Measurements from ENCODE around the gene HS3ST2.

HS3ST2 gene

GRCh38 chr16:22847690-22848089, 33.7 kb downstream of the HS3ST2 start:
- H3K9me3 ChIP-seq (ENCODE audit: control insufficient read depth, low read length): no peaks in the 10 kb centered on the region
- H3K36me3 ChIP-seq (ENCODE audit: control insufficient read depth, insufficient read depth, low read length): no peaks in the 10 kb centered on the region
- H3K4me1 ChIP-seq (ENCODE audit: control insufficient read depth, insufficient read depth, low read length, poor library complexity, severe bottlenecking): no peaks in the 10 kb centered on the region
- no peak overlapping the region for H3K4me3 ChIP-seq (ENCODE audit: extremely low read depth, insufficient read depth, low read length, poor library complexity, severe bottlenecking)
- WGBS, 2 experiments (ENCODE audit: insufficient coverage in 2 of 2): 90 to 92% methylated on average over 2 of the region's 2 CpGs
- no peak overlapping the region for H3K27ac ChIP-seq (ENCODE audit: low read depth, low read length, severe bottlenecking)

- no peak overlapping the region for H3K4me3 ChIP-seq (ENCODE audit: extremely low read depth, insufficient read depth, low read length, poor library complexity, severe bottlenecking)
- no peaks in the 10 kb centered on the region for H3K36me3 ChIP-seq (ENCODE audit: control insufficient read depth, insufficient read depth, low read length)
- H3K27ac ChIP-seq (ENCODE audit: low read depth, low read length, severe bottlenecking): no peak overlapping the region
- no peaks in the 10 kb centered on the region for H3K4me1 ChIP-seq (ENCODE audit: control insufficient read depth, insufficient read depth, low read length, poor library complexity, severe bottlenecking)
- no peaks in the 10 kb centered on the region for H3K9me3 ChIP-seq (ENCODE audit: control insufficient read depth, low read length)
- 67 to 72% methylated on average over 2 to 3 of the region's 4 CpGs for WGBS, 2 experiments (ENCODE audit: insufficient coverage in 2 of 2)
Observed at GRCh38 chr16:22848451-22848850, 34.5 kb downstream of the HS3ST2 start.

DNA sequence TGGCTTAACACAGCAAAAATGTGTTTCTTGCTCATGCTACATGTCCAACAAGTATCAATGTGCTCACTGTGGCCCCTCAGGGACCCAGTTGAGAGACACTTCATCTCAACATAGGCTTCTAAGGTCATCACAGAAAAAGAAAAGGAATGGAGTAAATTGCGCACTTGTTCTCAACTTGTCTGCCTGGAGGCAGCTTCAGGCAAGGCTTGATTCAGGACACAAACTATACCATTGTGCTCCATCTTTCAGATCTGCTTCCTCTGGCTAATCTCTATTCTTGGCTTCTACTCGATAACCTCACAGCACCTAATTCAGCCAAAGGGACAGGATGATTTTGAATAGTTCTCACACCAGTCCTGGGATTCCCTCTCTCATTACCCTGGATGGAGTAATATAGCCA, 35.6 kb downstream of the HS3ST2 start:
- no peak overlapping the region for H3K27ac ChIP-seq (ENCODE audit: low read depth, low read length, severe bottlenecking)
- 100% methylated on average over 1 of the region's 2 CpGs for WGBS, 2 experiments (ENCODE audit: insufficient coverage in 2 of 2)

DNA sequence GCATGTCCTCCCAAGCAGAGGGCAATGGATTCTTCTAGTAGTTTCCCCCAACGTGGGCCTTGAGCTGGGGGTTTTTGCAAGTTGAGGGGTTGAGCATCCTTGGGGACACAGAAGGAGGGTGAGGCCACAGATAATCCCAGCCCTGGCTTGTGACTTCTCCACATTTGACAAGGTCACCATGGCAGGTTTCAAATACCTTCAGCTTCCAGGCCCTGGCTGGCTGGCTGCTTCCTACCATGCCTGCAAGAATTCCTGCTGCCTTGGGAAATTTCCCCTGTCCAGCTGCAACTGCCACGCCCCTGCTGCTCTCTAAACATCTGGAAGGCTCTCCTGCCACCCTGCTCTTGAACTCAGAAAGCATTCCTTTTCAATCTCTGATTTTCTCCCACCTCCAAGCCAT, 41.3 kb downstream of the HS3ST2 start:
- no peak overlapping the region for H3K4me3 ChIP-seq (ENCODE audit: extremely low read depth, insufficient read depth, low read length, poor library complexity, severe bottlenecking)
- 95 to 100% methylated on average over 1 to 2 of the region's 2 CpGs for WGBS, 2 experiments (ENCODE audit: insufficient coverage in 2 of 2)
- H3K27ac ChIP-seq (ENCODE audit: low read depth, low read length, severe bottlenecking): no peak overlapping the region
- no peaks in the 10 kb centered on the region for H3K36me3 ChIP-seq (ENCODE audit: control insufficient read depth, insufficient read depth, low read length)
- no peaks in the 10 kb centered on the region for H3K4me1 ChIP-seq (ENCODE audit: control insufficient read depth, insufficient read depth, low read length, poor library complexity, severe bottlenecking)
- no peaks in the 10 kb centered on the region for H3K9me3 ChIP-seq (ENCODE audit: control insufficient read depth, low read length)

More for the DNA sequence above, 35.6 kb downstream of the HS3ST2 start:
- H3K4me1 ChIP-seq (ENCODE audit: control insufficient read depth, insufficient read depth, low read length, poor library complexity, severe bottlenecking): no peaks in the 10 kb centered on the region
- no peaks in the 10 kb centered on the region for H3K9me3 ChIP-seq (ENCODE audit: control insufficient read depth, low read length)
- H3K36me3 ChIP-seq (ENCODE audit: control insufficient read depth, insufficient read depth, low read length): no peaks in the 10 kb centered on the region
- H3K4me3 ChIP-seq (ENCODE audit: extremely low read depth, insufficient read depth, low read length, poor library complexity, severe bottlenecking): no peak overlapping the region

- Histone ChIP-seq H3K27ac (ENCODE audit: low read depth, low read length, severe bottlenecking) (no peak overlapping the region), H3K4me3 (ENCODE audit: extremely low read depth, insufficient read depth, low read length, poor library complexity, severe bottlenecking) (no peak overlapping the region), H3K4me1 (ENCODE audit: control insufficient read depth, insufficient read depth, low read length, poor library complexity, severe bottlenecking) (no peaks in the 10 kb centered on the region), H3K36me3 (ENCODE audit: control insufficient read depth, insufficient read depth, low read length) (no peaks in the 10 kb centered on the region), H3K9me3 (ENCODE audit: control insufficient read depth, low read length) (no peaks in the 10 kb centered on the region)
- 76 to 83% methylated on average over 3 to 4 of the region's 12 CpGs for WGBS, 2 experiments (ENCODE audit: insufficient coverage in 2 of 2)
Observed at GRCh38 chr16:22857296-22858025, 43.5 kb downstream of the HS3ST2 start.

DNA sequence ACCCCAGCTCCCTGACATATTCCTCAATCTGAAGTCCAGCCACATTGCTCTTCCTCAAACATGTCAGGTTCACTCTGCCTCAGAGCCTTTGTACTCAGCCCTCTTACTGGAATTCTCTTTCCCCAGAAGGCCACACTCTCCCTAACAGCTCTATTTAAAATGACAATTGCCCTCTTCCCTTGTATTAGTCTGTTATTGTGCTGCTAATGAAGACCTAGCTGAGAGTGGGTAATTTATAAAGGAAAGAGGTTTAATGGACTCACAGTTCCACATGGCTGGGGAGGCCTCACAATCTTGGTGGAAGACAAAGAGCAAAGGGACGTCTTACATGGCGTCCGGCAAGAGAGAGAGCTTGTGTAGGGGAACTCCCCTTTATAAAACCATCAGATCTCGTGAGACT, 46.0 kb downstream of the HS3ST2 start:
- no peak overlapping the region for H3K4me3 ChIP-seq (ENCODE audit: extremely low read depth, insufficient read depth, low read length, poor library complexity, severe bottlenecking)
- H3K4me1 ChIP-seq (ENCODE audit: control insufficient read depth, insufficient read depth, low read length, poor library complexity, severe bottlenecking): no peaks in the 10 kb centered on the region
- no peak overlapping the region for H3K27ac ChIP-seq (ENCODE audit: low read depth, low read length, severe bottlenecking)
- H3K36me3 ChIP-seq (ENCODE audit: control insufficient read depth, insufficient read depth, low read length): no peaks in the 10 kb centered on the region
- H3K9me3 ChIP-seq (ENCODE audit: control insufficient read depth, low read length): no peaks in the 10 kb centered on the region
- WGBS, 2 experiments (ENCODE audit: insufficient coverage in 2 of 2): 80 to 90% methylated on average over 2 to 4 of the region's 4 CpGs

GRCh38 chr16:22861580-22861979, 47.6 kb downstream of the HS3ST2 start:
- Histone ChIP-seq H3K4me3 (ENCODE audit: extremely low read depth, insufficient read depth, low read length, poor library complexity, severe bottlenecking) (no peak overlapping the region), H3K36me3 (ENCODE audit: control insufficient read depth, insufficient read depth, low read length) (no peaks in the 10 kb centered on the region), H3K27ac (ENCODE audit: low read depth, low read length, severe bottlenecking) (no peak overlapping the region), H3K4me1 (ENCODE audit: control insufficient read depth, insufficient read depth, low read length, poor library complexity, severe bottlenecking) (no peaks in the 10 kb centered on the region), H3K9me3 (ENCODE audit: control insufficient read depth, low read length) (no peaks in the 10 kb centered on the region)
- 89 to 94% methylated on average over 3 of the region's 3 CpGs for WGBS, 2 experiments (ENCODE audit: insufficient coverage in 2 of 2)

GRCh38 chr16:22862046-22862445, 48.1 kb downstream of the HS3ST2 start:
- Histone ChIP-seq H3K4me1 (ENCODE audit: control insufficient read depth, insufficient read depth, low read length, poor library complexity, severe bottlenecking) (no peaks in the 10 kb centered on the region), H3K4me3 (ENCODE audit: extremely low read depth, insufficient read depth, low read length, poor library complexity, severe bottlenecking) (no peak overlapping the region), H3K27ac (ENCODE audit: low read depth, low read length, severe bottlenecking) (no peak overlapping the region), H3K36me3 (ENCODE audit: control insufficient read depth, insufficient read depth, low read length) (no peaks in the 10 kb centered on the region), H3K9me3 (ENCODE audit: control insufficient read depth, low read length) (no peaks in the 10 kb centered on the region)

GRCh38 chr16:22864375-22864774, 50.4 kb downstream of the HS3ST2 start:
- H3K9me3 ChIP-seq (ENCODE audit: control insufficient read depth, low read length): no peaks in the 10 kb centered on the region
- no peaks in the 10 kb centered on the region for H3K4me1 ChIP-seq (ENCODE audit: control insufficient read depth, insufficient read depth, low read length, poor library complexity, severe bottlenecking)
- no peak overlapping the region for H3K27ac ChIP-seq (ENCODE audit: low read depth, low read length, severe bottlenecking)

DNA sequence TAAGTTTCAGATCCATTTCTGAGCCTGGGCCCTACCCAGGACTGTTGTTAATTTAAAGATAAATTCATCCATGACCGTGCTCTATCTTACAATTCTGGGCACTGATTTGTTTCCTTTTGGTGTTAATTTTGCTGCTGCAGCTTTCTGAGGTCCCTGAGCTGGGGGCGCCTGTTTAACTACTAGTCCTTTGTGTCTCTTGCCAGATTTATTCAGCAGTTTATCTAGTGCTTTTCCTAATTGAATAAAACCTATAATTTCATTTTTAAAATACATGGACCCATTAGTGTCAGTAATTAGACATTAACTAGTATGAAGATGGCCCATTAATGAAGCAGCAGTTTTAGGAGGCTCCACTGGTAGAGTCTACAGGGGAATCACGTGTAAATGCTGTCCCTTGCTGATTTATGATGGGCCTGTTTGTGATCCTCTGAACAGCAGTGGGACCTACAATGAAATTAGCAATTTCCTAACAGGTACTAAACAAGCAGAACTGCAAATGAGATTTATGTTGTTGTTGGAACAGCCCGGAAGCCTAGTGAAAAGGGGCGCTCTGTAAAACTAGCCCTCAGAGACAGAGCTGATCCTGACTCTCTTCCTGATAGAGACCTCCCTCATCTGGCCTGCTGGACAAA, 54.7 kb downstream of the HS3ST2 start:
- Histone ChIP-seq H3K9me3 (ENCODE audit: control insufficient read depth, low read length) (no peaks in the 10 kb centered on the region), H3K27ac (ENCODE audit: low read depth, low read length, severe bottlenecking) (no peak overlapping the region), H3K36me3 (ENCODE audit: control insufficient read depth, insufficient read depth, low read length) (no peaks in the 10 kb centered on the region), H3K4me3 (ENCODE audit: extremely low read depth, insufficient read depth, low read length, poor library complexity, severe bottlenecking) (no peak overlapping the region), H3K4me1 (ENCODE audit: control insufficient read depth, insufficient read depth, low read length, poor library complexity, severe bottlenecking) (no peaks in the 10 kb centered on the region)
- 100% methylated on average over 2 to 4 of the region's 5 CpGs for WGBS, 2 experiments (ENCODE audit: insufficient coverage in 2 of 2)

More at GRCh38 chr16:22864375-22864774, 50.4 kb downstream of the HS3ST2 start:
- H3K36me3 ChIP-seq (ENCODE audit: control insufficient read depth, insufficient read depth, low read length): no peaks in the 10 kb centered on the region
- no peak overlapping the region for H3K4me3 ChIP-seq (ENCODE audit: extremely low read depth, insufficient read depth, low read length, poor library complexity, severe bottlenecking)

DNA sequence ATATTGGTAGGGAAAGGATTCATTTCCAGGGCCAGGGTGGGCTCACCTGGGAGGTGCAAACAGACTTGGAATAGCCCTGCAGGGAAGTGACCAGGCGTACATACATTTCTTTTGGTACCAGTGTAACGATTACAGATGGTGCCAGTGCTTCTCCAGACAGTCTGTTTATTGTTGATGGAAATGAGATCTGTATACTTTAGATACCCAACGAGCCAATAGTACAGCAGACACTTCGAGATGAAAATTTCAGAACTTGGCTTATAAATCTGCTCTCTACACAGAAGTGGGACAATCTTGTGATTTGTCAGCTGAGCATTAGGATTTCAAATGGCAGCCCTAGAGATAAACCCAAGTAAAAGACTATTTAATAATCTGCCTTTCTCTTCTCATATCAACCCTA, 57.9 kb downstream of the HS3ST2 start:
- H3K9me3 ChIP-seq (ENCODE audit: control insufficient read depth, low read length): no peaks in the 10 kb centered on the region
- H3K4me1 ChIP-seq (ENCODE audit: control insufficient read depth, insufficient read depth, low read length, poor library complexity, severe bottlenecking): no peaks in the 10 kb centered on the region
- H3K4me3 ChIP-seq (ENCODE audit: extremely low read depth, insufficient read depth, low read length, poor library complexity, severe bottlenecking): no peak overlapping the region
- H3K27ac ChIP-seq (ENCODE audit: low read depth, low read length, severe bottlenecking): no peak overlapping the region
- no peaks in the 10 kb centered on the region for H3K36me3 ChIP-seq (ENCODE audit: control insufficient read depth, insufficient read depth, low read length)
- WGBS, 2 experiments (ENCODE audit: insufficient coverage in 2 of 2): 74 to 100% methylated on average over 3 to 4 of the region's 4 CpGs

All from mesodermal cell (in vitro differentiated cells).